Kidney glomerular epithelial cell (primary cell): ENCODE measurements around the gene ARHGAP6.

Experiments used
- DNase-seq: peaks from one replicate; lab custom pipeline; 2025; lab: John Stamatoyannopoulos, UW

Gene ARHGAP6

DNA sequence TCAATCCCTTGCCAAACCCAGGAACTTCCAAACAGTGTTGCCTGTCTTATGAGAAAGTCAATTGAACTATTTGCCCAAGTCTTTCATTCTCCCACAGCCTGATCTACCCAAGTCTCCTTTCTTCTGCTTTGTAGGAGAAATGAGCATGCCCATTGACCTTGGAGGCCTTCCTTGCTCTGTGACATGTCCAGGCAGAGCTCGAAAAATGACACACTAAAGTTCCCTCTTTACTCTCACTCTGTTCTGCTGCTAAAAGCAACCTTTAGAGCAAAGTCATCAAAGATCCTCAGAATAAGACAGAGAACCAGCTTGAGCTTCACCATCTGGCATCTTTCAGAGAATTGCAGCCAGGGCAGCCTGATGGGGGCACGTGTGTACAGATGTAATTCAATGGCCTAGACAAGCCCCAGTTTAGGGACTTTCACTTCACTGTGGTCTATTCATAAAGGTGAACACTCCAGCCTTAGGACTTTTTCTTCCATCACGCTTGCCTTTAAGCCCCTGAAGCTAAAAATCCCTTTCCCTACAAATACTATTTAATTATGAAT is 236.1 kb downstream of the ARHGAP6 start:
- DNase-seq, result no peak

DNA sequence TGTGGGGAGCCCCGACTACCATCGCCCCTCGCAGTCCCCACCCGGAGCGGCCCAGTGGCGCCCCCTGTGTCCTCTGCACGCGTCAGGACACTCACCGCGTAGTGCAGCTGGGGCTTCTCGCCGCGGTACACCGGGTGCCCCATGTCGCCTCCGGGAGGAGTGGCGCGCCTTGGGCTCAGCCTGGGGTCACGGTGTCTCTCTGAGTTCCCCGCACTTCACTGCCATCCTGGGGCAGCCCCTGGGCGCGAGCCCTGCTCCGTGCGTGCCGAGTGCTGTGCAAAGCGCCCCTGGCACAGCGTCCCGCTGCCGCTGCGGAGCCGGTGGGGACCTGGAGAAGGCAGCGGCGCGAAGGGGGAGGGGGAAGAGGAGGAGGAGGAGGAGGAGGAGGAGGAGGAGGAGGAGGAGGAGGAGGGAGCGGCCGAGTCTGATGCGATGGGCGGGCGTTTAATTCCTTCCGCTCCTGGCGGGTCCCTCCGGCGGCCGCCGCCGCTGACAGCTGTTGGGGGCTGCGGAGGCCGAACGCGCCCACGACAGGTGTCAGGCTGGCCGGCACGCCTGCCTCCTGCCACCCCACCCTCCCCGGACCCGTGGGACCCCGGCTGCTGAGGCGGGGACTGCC is 238.2 kb downstream of the ARHGAP6 start:
- no peak for DNase-seq

DNA sequence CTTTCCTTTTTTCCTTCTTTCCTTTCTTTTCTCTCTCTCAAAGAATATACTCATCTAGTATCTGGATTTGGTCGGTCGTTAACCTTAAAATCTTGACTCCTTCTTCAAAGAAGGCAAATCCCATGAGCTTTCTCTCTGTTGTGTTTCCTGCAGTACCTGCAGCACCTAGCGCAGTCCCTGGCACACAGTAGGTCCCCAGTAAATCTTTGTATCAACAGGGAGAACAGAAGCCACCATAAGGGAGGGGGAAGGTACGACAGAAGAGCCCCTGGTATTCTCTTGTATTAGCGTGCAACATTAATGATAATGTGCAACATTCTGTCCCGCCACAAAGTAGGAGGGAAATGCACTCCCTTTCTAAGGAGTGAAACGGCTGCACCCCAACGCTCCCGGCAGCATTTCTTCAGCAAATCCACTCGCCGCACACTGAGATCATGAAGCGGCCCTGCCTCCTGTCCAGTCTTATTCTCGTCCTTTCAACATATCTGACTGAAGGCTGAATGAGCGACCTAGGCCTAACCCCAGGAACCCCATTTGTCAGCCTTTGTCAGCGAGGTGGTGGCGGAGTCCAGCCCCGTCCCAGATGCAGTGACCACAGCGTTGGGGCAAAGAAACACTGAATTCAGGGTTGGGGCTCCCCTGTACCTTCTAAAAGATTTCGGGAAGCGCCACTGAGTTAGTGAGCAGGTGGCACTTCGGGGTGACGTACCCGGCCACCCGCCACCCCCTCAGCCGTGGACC is 238.8 kb downstream of the ARHGAP6 start:
- DNase-seq, result no peak

DNA sequence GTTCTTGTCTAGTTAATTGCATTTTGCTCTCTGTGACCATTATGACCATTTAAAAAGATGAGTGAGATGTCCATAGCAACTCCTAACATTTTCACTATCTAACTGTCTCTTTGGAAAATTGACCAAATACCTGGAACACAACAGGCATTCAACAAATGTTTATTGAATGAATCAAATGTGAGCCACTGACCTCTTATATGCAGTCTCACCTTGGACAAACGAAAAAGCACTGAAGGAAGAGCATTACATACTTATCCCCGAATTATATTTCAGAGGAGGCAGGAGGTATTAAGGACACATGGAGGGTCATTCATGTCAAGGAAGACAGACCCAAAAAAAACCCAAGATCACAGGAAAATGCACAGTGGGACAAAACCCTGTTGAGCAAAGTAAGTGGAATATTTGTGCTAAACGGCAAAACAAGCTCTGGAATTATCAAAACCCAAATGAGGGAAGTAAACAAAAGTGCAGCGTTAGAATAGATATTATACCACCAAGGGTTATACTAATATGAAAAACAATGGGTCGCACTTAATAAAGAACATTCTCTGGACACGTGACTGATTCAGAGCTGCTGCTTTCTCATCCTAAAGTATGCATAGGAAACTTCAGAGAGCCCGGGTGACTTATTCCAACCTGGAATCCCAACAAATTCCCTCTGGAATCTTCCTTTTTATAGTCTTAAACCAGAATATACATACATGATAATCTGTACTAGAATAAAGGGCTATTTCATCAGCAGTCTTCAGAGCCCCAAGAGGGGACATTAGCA is 240.6 kb downstream of the ARHGAP6 start:
- no peak for DNase-seq

DNA sequence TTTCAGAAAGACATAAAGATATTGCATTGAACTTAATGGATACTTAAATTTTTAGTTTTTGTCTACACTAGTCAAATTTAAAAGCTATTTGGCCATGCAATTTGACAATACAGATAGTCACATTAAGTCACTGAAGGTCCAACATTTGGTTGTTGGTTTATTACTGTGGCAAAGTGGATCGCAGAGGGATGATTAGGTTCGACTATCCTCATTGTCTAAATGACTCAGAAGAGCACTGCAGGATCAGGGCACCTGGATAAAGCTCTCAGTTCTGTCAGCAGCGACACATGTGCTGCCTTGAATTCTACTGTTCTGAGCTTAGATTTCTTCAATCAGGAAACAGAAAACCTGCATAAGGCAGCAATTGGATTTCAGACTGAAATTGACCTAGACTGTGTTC is 241.8 kb downstream of the ARHGAP6 start:
- DNase-seq, result no peak

DNA sequence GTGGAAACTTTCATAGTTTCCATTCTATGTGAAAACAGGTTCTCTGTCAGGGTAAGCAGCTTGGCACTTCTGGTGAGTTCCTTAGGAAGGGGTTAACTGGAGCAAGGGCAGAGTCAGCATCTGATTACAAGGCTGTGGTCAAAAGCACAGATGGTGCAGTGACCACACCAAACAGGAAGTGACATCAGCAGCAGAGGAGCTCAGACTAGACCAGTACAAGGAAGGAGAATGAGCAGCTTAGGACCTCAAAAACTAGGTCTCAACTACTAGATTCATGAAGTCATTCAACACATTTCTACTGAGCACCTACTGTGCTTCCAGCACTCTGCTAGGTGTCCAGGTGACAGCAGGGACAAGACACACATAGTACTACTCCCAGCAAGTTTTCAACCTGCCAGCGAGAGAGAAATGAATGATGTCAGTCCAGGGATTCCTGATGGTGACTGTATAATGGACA is 242.3 kb downstream of the ARHGAP6 start:
- DNase-seq, result no peak

DNA sequence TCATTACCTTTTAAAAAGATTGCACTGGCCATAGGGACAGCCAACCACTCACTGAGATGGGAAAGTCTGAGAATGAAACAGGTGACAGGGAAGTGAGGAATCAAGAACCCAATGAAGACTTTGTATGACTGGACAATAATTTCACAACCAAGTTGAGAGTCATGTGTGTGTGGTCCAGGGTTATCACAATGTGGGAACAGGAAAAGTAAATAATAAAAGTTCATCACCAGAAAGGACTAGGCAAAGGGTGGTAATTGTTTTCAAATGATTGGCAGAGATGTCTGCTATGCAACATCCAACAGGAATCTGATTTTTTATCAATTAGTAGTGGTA is 243.2 kb downstream of the ARHGAP6 start:
- no peak for DNase-seq

DNA sequence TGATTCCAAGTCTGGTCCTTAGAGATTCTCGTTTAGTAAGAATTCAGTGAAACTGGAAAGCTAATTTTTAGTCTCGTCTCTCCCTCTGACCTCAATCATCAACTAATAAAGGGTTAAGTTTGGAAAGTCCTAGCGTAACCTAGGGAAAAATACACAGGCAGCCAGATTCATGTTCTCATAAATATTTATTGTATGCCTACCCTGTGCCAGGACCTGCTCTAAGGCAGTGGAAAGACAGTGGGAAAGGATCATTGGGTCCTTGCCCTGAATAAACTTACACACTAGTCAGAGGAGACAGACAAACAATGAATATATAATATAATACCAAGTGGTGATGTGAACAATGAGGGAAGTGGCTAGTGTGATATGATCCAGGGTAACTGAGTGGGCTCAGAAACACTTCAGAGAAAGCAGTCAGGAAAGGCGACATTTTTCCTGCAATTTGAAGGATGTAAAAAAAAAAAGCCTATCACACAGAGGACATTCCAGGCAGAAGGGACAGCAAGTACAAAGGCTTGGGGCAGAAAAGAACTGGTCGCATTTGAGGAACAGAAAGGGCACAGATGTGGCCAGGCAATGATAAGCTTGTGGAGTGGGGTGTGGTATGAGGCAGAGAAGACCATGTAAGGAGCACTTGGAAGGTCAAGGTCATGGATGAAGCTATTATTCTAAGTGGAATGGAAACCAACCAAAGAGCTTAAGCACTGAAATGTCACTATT is 243.8 kb downstream of the ARHGAP6 start:
- no peak for DNase-seq

DNA sequence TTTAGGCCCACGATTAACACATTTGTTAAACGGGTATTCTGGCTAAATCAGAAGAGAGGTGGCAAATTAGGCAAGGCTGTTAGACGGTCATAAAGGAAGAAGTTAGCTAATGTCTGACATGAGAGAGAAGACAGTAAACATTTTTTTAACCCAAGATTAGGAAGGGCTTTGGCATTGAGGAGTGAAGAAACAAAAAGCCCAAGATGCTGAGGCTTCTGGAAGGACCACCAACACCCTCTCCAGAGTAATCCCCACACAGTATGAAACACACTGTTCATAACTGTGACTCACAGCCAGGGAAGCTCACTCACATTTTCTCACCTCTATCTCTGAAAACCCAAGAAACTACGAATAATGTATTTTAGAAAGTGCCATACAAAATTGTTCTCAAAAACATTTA is 244.9 kb downstream of the ARHGAP6 start:
- no peak for DNase-seq

DNA sequence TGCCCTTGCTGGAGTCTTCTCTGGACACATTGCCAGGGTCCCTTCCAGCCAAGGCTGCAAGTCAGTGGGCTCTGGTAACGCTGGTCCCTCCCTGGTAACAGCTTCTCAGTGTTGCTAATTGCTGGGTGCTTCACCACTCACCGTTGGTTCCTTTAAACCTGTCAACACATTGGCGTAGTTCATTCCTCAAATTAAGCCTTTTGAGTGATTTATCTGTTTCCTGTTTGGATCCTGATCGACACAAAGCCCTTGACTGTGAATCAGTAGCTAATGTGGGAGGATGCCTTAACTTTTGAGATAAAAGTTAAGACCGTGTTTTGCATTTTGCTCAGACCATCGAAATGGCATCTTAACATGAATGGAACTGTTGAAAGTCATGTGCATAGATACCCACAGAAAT is 246.6 kb downstream of the ARHGAP6 start:
- no peak for DNase-seq

DNA sequence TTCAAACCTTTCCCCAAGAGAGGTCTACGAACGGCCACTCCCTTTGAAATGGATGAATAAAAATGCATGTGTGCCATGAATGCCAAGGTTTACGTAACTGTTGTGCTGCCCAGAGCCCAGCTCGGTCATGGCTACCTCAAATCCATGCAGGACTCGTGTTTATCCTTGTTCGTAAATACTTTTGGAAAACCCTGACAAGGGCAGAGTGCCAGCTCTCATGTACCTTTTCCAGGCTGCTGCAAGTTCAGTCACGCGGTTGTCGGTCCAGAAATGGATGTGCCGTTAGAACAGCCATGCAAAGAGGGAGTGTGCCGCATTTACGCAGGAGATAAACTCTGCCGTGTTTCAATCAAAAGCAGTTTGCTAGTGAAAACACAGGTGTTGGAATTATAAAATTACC is 249.1 kb downstream of the ARHGAP6 start:
- no peak for DNase-seq

DNA sequence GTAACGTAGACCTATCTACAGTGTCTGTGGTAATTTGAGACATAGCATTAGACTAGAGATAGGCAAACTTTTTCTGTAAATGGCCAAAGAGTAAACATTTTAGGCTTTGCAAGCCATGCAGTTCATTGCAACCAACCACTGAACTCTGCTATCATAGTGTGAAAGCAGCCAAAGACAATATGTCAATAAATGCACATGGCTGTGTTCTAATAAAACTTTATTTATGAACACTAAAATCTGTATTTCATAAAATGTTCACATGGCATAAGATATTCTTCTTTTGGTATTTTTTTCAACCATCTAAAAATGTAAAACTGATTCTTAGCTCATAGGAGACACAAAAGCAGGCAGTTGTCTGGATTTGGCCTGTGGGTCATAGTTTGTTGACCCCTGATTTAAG is 251.6 kb downstream of the ARHGAP6 start:
- DNase-seq, result no peak

DNA sequence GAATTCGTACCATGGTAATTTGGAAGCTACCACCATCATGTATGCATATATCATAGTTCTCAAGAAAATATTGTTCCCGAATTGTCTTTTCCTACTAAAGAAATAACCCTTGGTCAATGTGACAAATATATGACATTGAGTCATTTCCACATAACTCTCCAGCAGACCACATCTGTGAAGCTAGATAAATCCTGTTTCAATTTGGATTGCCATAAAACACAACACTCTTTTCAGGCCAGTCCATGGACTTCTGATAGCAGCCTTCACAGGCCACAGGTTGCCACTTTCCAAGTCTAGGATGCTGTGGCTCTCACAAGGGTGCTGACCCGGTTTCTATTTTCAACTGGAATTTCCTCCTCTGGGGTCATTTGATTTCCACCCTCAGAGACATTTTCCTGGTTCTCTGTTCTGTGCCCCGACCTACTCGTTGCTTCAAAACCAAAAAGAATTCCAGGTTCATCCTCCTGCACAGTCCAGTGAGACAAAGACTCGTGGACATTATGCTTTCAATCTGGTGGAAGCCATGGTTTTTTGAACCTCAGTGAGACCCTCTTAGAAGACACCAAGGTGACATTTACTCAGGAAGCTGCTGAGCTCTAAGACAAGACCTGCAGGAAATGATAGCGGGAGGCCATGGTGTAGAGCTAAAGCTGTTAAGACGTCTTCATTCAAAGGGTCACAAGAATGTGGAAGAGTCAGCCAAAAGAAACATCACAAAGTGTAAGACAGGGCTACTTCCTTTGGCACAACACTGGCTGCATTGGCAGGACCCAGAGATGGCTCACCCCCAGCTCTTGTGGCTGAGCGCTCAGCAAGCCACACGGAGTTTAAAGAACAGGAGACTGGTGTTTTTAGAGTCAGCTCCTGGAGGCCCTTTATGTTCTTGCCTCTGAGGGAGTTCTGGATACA is 252.8 kb downstream of the ARHGAP6 start:
- DNase-seq, result no peak

DNA sequence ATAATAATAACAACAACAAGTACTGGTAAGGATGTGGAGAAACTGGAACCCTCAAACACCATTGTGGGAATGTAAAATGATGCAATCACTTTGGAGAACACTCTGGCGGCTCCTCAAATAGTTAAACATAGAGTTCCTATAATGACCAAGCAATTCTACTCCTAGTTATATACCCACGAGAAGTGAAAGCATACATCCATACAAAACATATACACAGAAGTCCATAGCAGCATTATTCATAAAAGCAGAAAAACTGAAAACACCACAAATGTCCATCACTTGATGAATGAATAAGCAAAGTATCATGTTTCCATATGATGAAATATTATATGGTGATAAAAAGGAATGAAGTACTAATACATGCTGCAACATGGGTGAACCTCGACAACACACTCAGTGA is 255.8 kb downstream of the ARHGAP6 start:
- DNase-seq, result no peak

DNA sequence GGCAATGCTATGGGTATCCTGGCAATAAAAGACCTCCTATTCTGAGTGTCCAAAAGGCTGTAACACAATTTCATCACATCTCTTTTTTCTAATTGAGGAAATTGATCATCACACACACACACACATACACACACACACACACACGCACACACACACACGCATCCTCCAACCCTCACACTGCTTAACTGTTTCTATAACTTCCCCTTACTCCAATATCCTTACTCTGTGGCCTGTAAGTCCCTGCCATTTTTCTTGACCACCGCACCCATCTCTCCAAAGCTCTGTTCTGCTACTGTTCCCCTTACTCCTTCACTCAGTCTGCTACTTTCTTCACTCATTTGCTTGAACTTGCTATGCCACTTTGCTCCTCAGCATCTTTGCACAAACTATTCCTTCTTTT is 256.9 kb downstream of the ARHGAP6 start:
- no peak for DNase-seq

DNA sequence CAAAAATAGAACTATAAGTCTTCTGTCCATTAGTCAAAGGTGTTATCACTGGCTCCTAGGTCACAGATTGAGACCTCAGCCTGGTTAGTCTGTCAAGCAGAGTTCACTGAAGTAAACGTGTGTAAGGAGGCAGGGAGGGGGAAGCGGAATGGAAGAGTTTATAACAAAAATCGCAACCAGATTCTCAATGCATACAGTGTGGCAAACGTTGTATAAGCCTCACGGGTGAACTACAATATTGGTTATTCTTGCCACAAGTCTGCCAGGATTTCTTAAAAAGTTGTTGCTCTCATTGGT is 257.7 kb downstream of the ARHGAP6 start:
- DNase-seq, result no peak

DNA sequence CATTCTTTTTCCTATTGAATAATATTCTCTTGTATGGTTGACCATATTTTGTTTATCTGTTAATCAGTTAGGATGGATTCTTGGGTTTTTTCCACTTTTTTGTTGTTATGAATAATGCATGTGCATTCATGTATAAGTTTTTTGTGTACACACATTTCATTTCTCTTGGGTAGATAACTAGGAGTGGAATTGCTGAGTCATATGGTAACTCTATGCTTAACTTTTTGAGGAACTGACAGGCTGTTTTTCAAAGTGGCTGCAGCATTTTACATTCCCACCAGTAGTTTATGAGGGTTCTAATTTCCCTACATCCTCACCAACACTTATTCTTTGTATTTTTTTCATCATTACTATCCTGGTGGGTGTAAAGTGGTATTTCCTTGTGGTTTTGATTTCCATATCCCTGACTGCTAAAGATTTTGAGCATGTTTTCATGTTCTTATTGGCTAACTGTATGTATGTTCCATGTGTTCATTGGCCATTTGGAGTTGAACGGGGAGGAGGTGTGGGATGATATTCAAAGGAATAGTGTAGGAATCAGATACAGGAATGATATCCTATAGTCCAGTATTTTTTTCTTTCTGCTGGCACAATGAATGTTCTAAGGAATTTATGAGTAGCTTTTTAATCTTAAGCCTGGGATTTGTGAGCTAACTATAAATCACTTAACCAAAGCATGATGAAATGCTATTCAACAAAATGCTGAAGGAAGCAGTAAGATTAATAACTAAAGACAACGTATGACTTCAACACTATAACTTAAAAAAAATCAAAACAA is 258.2 kb downstream of the ARHGAP6 start:
- no peak for DNase-seq

DNA sequence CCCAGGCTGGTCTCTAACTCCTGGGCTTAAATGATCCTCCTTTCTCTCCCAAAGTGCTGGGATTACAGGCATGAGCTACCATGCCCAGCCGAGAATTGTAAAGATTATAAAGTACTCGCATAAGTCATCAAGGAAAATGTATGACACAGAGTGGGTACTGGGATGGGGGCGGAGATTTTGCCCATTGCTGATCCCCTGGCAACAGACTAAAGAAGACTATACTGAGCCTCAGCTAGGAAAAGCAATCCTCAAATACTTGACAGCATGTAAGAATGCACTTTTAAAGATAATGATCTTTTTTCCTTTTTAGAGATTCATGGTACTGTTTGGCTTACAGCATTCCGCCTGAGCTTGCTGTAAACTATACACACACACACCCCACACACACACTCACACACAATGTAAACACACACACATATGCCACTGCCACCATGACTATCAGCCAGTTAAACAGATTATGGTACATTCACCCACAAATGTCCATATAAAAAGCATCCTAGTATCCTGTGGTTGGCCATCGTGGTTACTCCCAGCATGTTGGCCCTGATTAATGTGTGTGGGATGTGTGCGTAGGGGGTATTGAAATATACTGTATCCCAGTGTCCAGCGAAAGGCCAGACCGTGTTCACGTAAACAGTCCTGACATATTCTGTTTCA is 259.5 kb downstream of the ARHGAP6 start:
- DNase-seq, result no peak

DNA sequence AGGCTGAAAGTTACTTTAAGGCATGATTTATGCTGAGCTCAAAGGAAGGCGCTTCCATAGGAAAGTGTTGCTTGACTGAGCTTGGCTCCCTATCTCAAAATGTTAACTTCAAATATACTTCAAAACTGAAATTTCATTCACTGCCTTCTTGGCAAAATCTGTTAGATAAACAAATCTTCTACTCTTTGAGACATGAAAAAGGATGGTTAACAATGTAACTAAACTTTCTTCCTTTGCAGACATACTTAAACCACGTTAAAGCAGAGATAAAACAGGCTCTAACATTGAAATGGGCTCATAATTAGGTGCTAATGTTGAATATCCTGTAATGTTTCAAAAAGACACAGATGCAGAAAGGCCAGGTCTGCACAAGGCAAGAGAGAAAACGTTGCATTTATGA is 262.1 kb downstream of the ARHGAP6 start:
- no peak for DNase-seq

DNA sequence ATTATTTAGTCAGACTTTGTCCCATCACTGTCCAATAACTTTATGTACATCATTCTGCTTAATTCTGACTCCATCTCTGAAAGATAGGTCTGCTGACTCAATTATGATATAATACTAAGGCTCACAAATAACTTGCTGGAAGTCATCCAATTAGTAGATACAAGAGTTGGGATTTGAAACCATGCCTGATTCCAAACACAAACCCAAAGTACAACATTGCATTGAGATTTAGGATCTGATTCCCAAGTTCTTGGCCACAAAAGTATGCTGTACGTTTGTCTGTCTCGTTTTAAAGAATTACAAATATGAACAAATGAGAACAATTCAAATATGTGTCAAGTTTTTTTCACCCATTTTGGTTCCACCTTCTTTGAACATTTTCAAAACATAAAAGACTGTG is 263.8 kb downstream of the ARHGAP6 start:
- DNase-seq, result no peak
